Small intestine (tissue), 7 donors: ENCODE results near the gene ARMC2. TPM values are rescaled to one million over a fixed set of nuclear protein-coding genes. Genes with fewer than 3 reads are reported as not detected.
A peak's percentile ranks its signal among the peaks of the same experiment; 100 is the strongest.
"Not testable (repeated sequence)": the region's sequence is repeated elsewhere in the genome, so short reads cannot be mapped to it uniquely, and the experiment has no call there.

Source experiments
- DNase-seq, 2 donors: peaks; one replicate each; pipeline versions ENCODE4 v3.0.0 to v3.0.0-alpha.2; 2013
- FAIRE-seq: peaks from 2 replicates; lab custom pipeline; 2012; peaks lifted over from hg19 to GRCh38; lab: Jason Lieb, UNC
- H3K27ac ChIP-seq, 3 donors: one replicate each; pipeline ENCODE4 v1.5.1; 2013; ENCODE audit warnings: low read length in 2 of 3, mild to moderate bottlenecking in 2 of 3, control low read depth in 1 of 3, inconsistent platforms in 1 of 3, low read depth in 1 of 3, moderate library complexity in 1 of 3
- H3K27me3 ChIP-seq, 3 donors: one replicate each; pipeline ENCODE4 v1.6.1; 2013; ENCODE audit warnings: low read length in 3 of 3, inconsistent platforms in 1 of 3; ENCODE audit not compliant: control insufficient read depth in 3 of 3, insufficient read depth in 3 of 3
- H3K36me3 ChIP-seq, 3 donors: one replicate each; pipeline ENCODE4 v1.6.1; 2013; ENCODE audit warnings: low read length in 3 of 3, inconsistent platforms in 1 of 3, low read depth in 1 of 3, mild to moderate bottlenecking in 1 of 3, moderate library complexity in 1 of 3; ENCODE audit not compliant: control insufficient read depth in 3 of 3, insufficient read depth in 2 of 3
- H3K4me1 ChIP-seq, 3 donors: one replicate each; pipeline ENCODE4 v1.6.1; 2013; ENCODE audit warnings: low read length in 2 of 3, inconsistent platforms in 1 of 3, low read depth in 1 of 3, mild to moderate bottlenecking in 1 of 3, moderate library complexity in 1 of 3; ENCODE audit not compliant: control insufficient read depth in 3 of 3, insufficient read depth in 2 of 3
- H3K4me3 ChIP-seq, 3 donors: one replicate each; pipeline ENCODE4 v1.5.1; 2013; ENCODE audit warnings: low read length in 3 of 3, control low read depth in 1 of 3, inconsistent platforms in 1 of 3, low read depth in 1 of 3, mild to moderate bottlenecking in 1 of 3, moderate library complexity in 1 of 3
- H3K9me3 ChIP-seq, 2 donors: one replicate each; pipeline ENCODE4 v1.6.1; 2013; ENCODE audit warnings: low read depth in 1 of 2, low read length in 1 of 2; ENCODE audit not compliant: control insufficient read depth in 2 of 2, insufficient read depth in 1 of 2
- WGBS, 3 donors: extraction: QIAGEN DNeasy Blood & Tissue Kit; methylation state at CpG; one replicate each; pipeline ENCODE4 v1.1.7; 2013; 5-methylcytosine and 5-hydroxymethylcytosine counted together
- polyA plus RNA-seq, 4 donors: library from polyadenylated mRNA; stranded (reverse) in 3 of 4; unstranded in 1 of 4; fragments of 200-250 nt in 3 of 4; fragments of 120-200 nt in 1 of 4; gene quantifications; one replicate each; pipeline versions ENCODE4 v1.2.1 to v1.2.3, GENCODE V29; 2013
- donor health status: healthy with polysubstance abuse.
- donor health status: control.
- donor health status: control.
- donor health status: Bipolar disorder and iron deficiency.
- donor health status: healthy.

ARMC2 gene
- polyA plus RNA-seq, 4 donors: 0.22 to 4.1 (median 2.3) TPM

- H3K4me3 ChIP-seq: no peak overlapping the region
- no peaks in the 10 kb centered on the region for H3K9me3 ChIP-seq
- peaks cover 2 to 11% (median 6%) of the 10 kb centered on the region in 3 donors for H3K4me1 ChIP-seq
- 83 to 100% (median 87%) methylated on average over 1 of the region's 1 CpG for WGBS, 3 donors
- DNase-seq (no peak), FAIRE-seq (no peak)
- no peaks in the 10 kb centered on the region for H3K36me3 ChIP-seq
- no peaks in the 10 kb centered on the region for H3K27me3 ChIP-seq
- H3K27ac ChIP-seq: no peak overlapping the region
These were observed 1.6 kb upstream of the ARMC2 start for GRCh38 chr6:108846628-108847027.

- FAIRE-seq (no peak), DNase-seq (no peak)
- H3K27me3 ChIP-seq: no peaks in the 10 kb centered on the region
- H3K27ac ChIP-seq: peak overlapping the region in 2 of 3 donors; percentile 31 to 80
- no peaks in the 10 kb centered on the region for H3K9me3 ChIP-seq
- peak overlapping the region in 2 of 3 donors; percentile 68 to 76 for H3K4me3 ChIP-seq
- H3K36me3 ChIP-seq: no peaks in the 10 kb centered on the region
- H3K4me1 ChIP-seq: peaks cover 2 to 11% (median 6%) of the 10 kb centered on the region in 3 donors
- WGBS, 3 donors: 43 to 50% (median 46%) methylated on average over 12 of the region's 12 CpGs
These were observed 495 bp upstream of the ARMC2 start for GRCh38 chr6:108847738-108848115.

GRCh38 chr6:108850669-108851465, 2.6 kb downstream of the ARMC2 start:
- Histone ChIP-seq H3K4me3 (no peak overlapping the region), H3K36me3 (no peaks in the 10 kb centered on the region), H3K27me3 (no peaks in the 10 kb centered on the region), H3K27ac (peak overlapping the region; percentile 48 to 76 (median 73)), H3K4me1 (peaks cover 2 to 11% (median 6%) of the 10 kb centered on the region in 3 donors), H3K9me3 (no peaks in the 10 kb centered on the region)
- FAIRE-seq (no peak), DNase-seq (peak; percentile 50 to 54)
- 45 to 61% (median 59%) methylated on average over 10 of the region's 10 CpGs for WGBS, 3 donors

DNA sequence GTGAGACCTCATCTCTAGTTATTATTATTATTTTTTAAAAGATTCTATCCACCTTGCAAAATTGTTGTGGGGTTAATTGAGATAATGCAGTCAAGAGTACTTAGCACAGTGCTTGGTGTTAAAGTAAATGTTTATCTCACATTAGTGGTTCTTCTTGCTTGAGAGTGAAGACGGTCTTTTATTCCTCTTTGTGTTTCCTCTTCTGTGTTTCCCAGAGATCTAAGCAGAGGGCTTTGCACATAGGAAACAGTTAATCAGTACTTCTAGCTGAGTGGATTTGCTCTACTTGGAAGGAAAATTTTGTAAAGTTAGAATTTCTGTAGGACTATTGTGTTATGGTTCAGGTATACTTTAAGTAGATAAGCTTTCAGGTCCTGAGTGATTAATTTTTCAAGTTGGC, 3.5 kb downstream of the ARMC2 start:
- no peak for DNase-seq
- 76 to 98% (median 76%) methylated on average over 1 of the region's 1 CpG for WGBS, 3 donors
- no peak overlapping the region for H3K4me3 ChIP-seq
- H3K27me3 ChIP-seq: no peaks in the 10 kb centered on the region
- H3K36me3 ChIP-seq: peaks cover 0 to 3% (median 0%) of the 10 kb centered on the region in 3 donors
- H3K27ac ChIP-seq: no peak overlapping the region
- H3K4me1 ChIP-seq: peaks cover 2 to 11% (median 6%) of the 10 kb centered on the region in 3 donors
- no peak for FAIRE-seq
- H3K9me3 ChIP-seq: peaks cover 0 to 4% of the 10 kb centered on the region in 2 donors

- peaks cover 0 to 3% (median 0%) of the 10 kb centered on the region in 3 donors for H3K36me3 ChIP-seq
- H3K4me1 ChIP-seq: peaks cover 2 to 11% (median 6%) of the 10 kb centered on the region in 3 donors
- no peak for DNase-seq
- no peak for FAIRE-seq
- H3K27me3 ChIP-seq: no peaks in the 10 kb centered on the region
- H3K9me3 ChIP-seq: peaks cover 0 to 4% of the 10 kb centered on the region in 2 donors
- no peak overlapping the region for H3K4me3 ChIP-seq
- H3K27ac ChIP-seq: no peak overlapping the region
These were observed 4.9 kb downstream of the ARMC2 start for GRCh38 chr6:108853077-108853476.

GRCh38 chr6:108862479-108863191, 14.4 kb downstream of the ARMC2 start:
- WGBS, 3 donors: 86 to 95% (median 89%) methylated on average over 4 of the region's 4 CpGs
- peaks cover 0 to 16% (median 2%) of the 10 kb centered on the region in 3 donors for H3K36me3 ChIP-seq
- DNase-seq: no peak
- H3K9me3 ChIP-seq: no peaks in the 10 kb centered on the region
- no peak overlapping the region for H3K4me3 ChIP-seq
- no peak overlapping the region for H3K27ac ChIP-seq
- FAIRE-seq: no peak
- no peaks in the 10 kb centered on the region for H3K4me1 ChIP-seq
- no peaks in the 10 kb centered on the region for H3K27me3 ChIP-seq

DNA sequence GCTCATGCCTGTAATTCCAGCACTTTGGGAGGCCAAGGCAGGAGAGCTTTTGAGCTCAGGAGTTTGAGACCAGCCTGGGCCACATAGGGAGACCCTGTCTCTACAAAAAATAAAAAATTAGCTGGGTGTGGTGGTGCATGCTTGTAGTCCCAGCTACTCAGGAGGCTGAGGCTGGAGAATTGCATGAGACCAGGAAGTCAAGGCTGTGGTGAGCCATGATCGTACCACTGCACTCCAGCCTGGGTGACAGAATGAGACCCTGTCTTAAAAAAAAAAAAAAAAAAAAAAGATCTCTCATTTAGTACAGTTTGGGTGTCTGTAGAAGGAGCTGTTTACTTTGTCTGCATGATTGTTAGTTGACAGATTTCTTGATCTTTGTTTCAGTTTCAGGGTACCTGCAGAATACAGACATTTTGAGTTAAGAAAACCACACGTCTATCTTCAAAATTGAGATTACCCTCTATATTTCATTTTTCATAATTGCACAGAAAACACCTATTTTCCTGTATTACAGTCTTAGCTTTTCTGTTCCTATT, 17.6 kb downstream of the ARMC2 start:
- peak in 1 of 2 donors; percentile 11 for DNase-seq
- not testable (repeated sequence) for FAIRE-seq, H3K27me3 ChIP-seq, H3K9me3 ChIP-seq, H3K27ac ChIP-seq, H3K4me3 ChIP-seq, H3K4me1 ChIP-seq, H3K36me3 ChIP-seq
- WGBS, 3 donors: 69 to 71% (median 70%) methylated on average over 2 of the region's 2 CpGs

GRCh38 chr6:108866798-108867197, 18.6 kb downstream of the ARMC2 start:
- Histone ChIP-seq H3K27ac (no peak overlapping the region), H3K4me1 (no peaks in the 10 kb centered on the region), H3K36me3 (peaks cover 0 to 15% (median 3%) of the 10 kb centered on the region in 3 donors), H3K4me3 (no peak overlapping the region), H3K27me3 (no peaks in the 10 kb centered on the region), H3K9me3 (no peaks in the 10 kb centered on the region)
- FAIRE-seq (no peak), DNase-seq (no peak)
- 92 to 95% (median 95%) methylated on average over 3 of the region's 3 CpGs for WGBS, 3 donors
